GM19467 (cell line): ENCODE data around the gene CEP112.

Source experiments
- ATAC-seq: cut with Tn5 transposase; IDR thresholded peaks from one replicate; pipeline ENCODE4 v1.9.1; 2021; ENCODE audit warnings: mild to moderate bottlenecking, moderate library complexity; ENCODE audit not compliant: unreplicated experiment

The CEP112 gene

DNA sequence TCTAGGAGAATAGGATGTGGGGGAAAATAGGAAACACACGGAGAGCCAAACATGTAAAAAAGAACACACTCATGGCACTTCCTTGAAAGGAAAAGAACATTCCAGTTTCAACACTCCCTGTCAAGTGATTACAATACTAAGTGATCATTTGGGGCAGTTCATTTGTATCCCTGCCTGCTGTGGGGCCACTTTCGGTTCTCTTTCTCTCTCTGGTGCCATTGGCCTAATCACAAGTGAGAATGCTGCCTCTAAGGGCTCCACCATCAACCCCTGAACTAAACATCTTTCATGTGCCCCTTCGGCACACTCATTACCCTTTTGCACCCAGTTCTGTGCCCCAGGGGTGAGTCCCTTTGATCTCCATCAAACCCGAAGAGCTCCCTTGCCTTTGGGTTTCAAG, 197.3 kb downstream of the CEP112 start:
- no peak for ATAC-seq

DNA sequence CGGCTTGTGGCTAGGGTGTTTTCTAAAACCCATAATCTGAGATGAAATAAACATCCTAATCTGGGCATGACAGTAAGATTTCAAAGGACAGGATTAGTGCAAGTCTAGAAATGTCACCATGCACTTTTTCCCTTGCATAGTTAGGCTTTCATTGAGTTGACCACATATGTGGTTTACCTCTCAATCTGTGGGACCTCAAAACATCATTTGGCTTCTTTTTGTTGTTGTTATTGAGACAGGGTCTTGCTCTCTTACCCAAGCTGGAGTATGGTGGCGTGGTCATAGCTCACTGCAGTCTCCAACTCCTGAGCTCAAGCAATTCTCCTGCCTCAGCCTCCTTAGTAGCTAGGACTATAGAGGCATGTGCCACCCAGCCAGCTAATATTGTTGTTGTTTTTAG, 197.8 kb downstream of the CEP112 start:
- no peak for ATAC-seq

DNA sequence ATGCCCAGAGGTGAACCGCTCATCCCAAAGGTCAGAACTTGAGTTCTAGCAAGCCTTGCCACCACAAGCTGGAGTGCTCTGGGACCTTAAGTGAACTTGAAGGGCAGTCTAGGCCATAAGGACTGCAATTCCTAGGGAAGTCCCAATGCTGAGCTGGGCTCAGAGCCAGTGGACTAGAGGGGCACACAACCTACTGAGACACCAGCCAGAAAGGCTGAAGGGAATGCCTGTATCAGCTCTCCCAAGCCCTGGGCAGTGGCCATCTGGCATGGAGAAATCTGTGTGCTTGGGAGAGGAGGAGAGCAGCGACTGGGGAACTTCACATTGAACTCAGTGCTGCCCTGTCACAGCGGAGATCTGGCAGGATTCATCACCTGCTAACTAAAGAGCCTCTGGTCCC, 201.3 kb downstream of the CEP112 start:
- ATAC-seq = no peak

DNA sequence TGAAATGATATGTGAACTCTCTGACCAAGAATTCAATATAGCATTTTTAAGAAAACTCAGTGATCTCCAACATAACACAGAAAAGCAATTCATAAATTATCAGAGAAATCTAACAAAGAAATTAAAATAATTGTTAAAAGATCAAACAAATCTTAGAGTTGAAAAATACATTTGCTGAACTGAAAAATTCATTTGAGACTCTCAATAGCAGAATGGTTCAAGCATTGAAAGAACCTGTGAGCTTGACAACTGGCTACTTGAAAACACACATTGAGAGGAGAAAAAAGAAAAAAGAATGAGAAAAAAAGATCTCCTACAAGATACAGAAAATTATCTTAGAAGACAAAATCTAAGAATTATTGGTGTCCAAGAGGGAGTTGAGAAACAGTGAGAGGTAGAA, 203.5 kb downstream of the CEP112 start:
- no peak for ATAC-seq

DNA sequence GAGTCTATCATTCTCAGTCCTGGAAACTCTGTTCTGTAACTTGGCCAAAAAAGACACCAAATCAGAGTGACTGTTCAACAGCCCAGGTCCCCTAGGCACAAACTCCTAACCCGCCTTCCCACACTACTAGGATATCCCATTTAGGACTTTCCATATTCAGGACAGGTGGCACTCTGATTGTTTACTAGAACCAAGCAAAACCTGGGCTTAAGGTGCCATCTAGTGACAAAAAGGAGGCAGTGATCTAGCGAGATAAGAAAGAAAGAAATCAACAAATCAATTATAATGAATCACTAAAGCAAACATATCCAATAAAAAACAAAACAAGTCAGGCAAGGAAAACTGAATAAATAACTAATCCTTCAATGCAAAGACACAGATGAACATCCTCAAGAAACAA, 203.9 kb downstream of the CEP112 start:
- no peak for ATAC-seq

DNA sequence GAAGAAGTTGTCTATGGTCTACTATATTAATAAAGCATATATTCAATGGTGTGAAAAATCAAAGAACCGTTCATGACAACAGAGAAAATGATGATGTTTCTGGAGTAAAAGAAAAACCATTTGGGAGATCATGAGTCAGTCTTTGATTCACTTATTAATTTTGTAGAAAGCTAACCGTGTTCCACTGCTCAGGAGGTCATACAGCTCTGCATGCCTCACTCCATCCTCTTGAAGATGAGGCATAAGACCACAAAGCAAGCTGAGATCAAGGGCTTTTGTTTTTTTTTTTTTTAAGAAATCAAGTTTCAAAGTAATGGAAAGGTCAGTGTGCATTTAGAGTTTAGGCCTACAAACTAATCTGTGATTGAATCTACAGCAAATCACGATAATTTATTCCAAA, 206.4 kb downstream of the CEP112 start:
- no peak for ATAC-seq

DNA sequence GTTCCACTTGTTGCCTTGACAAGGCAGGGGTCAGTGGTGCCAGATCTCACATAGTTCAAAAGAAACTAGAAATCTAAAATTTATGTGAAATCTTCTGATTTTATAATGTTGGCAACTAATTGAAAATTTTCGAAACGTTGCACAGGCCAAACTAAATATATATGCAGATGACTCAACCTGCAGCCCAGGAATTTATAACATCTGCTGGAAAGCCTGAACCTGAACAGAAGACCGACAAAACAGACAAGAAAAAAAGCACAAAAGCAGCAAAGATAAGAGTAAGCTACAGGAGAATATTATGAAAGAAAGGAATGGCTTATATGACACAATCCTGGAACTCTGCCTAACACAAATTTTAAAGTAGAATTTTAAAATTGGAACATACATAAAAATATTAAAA, 207.6 kb downstream of the CEP112 start:
- ATAC-seq = no peak

DNA sequence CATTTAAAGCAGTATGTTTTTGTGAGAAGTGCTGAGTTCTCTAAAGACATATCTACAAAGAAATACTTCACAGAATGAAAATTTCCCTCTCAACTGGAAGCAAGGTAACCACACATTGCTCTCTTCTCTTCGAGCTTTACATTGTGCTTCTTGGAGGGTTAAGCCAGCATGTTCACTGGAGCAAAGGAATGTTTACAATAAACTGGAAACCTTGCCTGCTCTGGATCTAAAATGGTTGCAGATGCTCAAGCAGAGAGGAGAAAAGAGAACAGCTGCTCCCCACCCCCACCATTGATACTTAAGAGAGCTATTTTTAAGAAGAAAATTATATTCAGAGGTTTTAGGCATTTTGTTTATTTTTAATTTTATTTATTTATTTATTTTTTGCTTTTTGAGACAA, 213.1 kb downstream of the CEP112 start:
- ATAC-seq = no peak

DNA sequence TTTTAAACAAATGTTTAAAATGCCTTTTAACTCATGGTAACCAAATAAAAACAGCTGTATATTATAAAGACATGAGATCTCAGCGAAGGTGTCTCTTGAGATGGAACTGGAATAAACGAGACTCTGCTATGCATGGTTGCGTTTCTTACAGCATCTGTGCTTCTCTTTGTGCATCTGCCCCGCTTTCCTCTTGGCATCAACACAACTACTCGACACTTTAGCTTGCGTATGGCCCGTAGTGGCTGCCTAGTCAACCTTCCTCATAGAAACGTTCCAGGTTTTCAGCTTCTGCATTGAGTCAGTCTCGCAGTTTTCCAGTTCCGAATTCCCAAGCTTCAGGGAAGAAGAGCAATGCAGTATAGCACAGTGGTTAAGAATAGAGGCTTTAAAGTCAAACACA, 214.9 kb downstream of the CEP112 start:
- no peak for ATAC-seq

DNA sequence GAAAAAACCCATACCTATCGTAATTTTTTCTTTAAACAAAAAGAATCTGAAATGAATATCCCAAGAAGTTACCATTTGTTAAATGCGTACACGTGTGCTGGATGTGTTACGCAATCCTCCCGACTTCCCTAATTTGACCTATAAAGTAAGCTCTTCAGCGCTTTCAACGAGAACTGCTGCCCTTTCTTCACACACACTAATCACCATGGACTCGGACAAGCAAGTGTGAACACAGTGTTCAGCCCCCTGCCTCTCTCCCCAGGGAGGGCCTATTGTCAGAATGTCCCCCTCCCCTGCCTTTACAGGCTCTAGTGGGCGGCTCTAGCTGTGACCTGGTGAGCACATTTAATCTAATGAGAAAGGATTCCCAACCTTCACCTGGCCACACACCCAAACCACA, 216.1 kb downstream of the CEP112 start:
- no peak for ATAC-seq

DNA sequence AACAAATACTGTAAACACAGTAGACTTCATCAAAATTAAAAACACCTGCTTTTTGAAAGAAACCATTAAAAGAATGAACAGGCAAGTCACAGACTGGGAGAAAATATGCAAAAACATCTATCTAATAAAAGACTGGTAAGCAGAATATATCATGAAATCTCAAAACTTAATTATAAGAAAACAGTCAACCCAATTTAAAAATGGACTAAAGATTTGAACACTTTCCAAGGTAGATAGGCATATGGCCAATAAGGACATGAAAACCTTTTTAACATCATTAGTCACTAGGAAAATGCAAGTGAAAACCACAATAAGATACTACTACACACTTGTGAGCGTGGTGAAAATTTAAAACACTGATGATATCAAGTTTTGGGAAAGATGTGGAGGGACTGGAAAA, 218.7 kb downstream of the CEP112 start:
- no peak for ATAC-seq

DNA sequence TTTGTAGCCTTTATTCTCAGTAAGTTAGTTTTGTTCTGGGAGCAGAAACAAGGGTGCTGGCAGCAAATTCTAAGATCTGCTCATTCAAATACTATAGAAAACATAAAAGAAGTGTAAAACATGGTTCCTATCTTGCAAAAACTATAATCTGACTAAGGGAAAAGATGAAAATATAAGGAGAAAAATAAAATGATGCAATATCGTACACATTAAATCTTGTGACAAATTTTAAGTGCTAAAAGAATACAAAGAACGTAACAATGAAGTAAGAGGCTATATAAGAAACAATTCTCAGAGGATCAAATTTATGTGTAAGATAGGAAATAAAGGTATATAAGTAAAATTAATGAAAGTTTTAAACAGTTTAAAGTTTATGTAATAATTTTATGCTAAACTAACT, 224.6 kb downstream of the CEP112 start:
- no peak for ATAC-seq

DNA sequence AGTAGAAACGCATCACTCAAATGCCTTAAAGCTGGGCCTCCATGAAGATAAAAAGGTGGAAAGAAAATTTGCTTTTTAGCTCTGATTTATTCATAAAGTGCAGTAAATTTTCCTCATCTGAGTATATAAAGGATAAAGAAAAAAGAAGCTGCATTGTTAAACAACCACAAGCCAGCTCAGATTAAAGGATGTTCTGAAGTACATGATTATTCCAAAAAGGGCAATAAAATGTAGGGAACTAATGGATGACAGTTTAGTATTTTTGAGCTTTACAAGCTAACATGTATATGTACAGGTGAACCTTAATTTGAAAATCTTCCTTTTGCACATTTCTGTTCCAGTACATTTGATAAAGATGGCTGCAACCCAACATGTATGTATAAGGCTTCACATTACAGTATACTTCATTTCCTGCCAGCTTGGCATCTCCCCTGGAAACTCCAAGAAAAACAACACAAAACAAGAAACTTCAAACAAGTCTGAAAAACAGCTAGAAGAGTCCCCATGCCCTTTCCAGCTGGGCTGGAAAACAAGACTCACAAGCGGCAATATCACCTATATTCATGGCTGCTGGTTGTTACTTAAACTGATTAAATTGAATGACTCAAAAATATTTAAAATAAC, 225.7 kb downstream of the CEP112 start:
- ATAC-seq = no peak

DNA sequence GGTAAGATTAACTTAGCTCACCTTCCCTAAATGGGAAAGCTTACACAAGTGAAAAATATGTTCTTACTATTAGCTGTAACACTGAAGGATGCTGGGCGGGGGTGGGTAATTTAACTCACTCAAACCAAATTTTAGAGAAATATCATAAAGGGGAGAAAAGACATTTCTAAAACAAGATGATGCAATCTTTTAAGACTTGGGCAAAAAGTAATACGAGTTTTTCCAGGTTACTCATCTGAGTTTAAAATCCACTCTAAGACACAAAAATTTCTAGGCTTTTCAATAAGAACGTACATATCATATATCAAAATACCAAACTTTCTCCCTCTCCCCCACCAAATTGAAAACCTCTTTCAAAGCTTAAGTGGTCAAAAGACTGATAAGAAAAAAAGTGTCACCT, 228.8 kb downstream of the CEP112 start:
- ATAC-seq = no peak

DNA sequence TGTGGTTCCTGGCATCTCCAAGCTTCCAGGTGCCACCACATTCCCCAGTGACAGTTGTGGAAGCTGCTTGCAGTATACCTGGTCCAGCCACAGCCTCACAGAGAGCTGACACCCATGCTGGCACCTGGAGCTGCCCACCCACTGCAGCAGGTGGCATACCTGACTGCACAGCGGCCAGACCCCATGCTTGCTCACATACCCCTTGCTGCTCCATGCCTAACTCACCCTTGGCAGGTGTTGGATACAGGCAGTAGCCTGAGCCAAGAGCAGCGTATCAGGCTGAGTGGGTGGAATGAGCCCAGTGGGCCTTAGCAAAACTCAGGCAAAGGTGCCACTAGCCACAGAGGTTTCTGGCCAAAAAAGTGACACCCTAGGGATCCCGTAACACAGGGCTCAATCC, 232.3 kb downstream of the CEP112 start:
- no peak for ATAC-seq

DNA sequence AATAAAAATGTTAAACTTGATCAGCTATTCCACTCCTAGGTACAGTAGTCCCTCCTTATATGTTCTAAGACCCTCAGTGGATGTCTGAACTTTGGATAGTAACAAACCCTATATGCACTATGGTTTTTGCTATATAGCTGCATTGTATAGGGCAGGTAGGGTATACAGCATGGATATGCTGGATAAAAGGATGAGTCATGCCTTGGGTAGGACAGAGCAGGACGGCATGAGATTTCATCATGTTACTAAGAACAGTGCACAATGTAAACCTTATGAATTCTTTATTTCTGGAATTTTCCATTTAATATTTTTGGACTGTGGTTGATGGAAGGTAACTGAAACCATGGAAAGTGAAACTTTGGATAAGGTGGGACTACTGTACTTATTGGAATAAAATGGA, 235.1 kb downstream of the CEP112 start:
- no peak for ATAC-seq

DNA sequence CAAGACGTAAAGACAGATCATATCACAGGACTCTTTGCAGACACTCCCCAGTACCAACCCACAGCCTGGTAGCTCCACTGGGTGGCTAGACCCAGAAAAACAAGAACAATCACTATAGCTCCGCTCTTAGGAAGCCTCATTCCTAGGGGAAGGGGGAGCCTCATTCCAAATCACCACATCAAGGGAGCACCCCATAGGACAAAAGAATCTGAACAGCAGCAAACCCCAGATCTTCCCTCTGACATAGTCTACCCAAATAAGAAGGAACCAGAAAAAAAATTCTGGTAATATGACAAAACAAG, 237.8 kb downstream of the CEP112 start:
- no peak for ATAC-seq

DNA sequence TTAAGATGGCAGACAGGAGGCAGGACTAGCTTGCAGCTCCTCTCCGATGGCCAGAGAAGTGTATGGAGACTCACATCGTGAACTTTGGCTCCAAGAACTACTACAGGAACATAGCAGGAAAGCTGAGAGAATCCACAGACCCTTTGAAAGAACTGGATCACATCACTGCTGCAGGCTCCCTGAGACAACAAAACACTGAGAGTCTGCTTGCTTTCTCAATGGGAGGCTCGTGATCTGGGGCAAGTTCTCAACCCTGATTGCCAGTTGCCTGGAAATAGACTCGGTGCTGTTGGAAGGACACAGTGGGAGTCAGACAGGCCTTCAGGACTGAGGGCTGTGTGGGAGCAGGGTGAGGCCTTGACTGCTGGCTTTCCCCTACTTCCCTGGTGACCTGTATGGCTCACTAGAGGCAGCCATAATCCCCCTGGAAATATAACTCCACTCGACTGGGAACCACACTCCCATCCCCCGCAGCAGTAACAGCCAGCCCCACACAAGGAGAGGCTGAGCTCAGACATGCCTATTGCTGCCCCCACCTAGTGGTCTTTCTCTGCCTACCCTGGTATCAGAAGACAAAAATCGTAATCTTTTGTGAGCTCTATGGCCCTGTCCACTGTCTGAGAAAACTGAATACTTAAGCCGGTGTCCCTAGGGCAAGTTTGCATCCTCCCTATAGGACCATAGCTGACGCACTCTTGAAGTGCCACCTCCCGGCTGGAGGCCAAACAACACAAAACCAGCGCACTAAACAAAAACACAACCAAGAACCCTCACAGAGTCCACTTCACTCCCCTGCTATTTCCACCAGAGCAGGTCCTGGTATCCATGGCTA, 238.4 kb downstream of the CEP112 start:
- ATAC-seq = no peak

DNA sequence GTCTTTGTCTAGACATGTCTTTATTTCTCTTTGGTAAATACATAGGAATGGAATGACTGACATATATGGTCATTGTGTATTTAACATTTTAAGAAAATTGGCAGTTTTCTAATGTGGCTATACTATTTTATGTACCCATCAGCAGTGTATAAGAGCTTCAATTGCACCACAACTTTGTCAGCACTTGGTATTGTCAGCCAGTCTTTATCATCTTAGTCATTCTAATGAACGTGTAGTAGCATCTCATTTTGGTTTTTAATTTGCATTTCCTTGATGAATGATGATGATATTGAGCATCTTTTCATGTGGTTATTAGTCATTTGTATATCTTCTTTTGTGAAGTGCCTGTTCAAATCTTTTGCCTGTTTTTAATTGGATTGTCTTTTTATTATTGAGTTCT, 239.3 kb downstream of the CEP112 start:
- no peak for ATAC-seq

DNA sequence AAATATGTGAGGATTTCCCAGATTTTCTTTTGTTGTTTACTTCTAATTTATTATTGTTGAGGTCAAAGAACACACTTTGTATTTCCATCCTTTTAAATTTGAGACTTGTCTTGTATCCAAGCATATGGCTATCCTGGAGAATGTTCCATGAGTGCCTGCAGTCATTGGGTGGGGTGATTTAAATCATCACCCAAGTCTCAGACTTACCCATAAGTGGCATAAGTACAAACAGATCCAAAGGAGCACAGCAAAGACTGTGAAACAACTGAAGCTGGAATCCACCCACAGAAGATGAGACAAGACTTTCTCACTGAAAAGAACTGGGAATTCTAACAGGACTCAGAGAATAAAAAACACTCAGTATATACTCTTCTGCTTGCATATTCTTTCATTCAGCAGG, 239.9 kb downstream of the CEP112 start:
- ATAC-seq = no peak

DNA sequence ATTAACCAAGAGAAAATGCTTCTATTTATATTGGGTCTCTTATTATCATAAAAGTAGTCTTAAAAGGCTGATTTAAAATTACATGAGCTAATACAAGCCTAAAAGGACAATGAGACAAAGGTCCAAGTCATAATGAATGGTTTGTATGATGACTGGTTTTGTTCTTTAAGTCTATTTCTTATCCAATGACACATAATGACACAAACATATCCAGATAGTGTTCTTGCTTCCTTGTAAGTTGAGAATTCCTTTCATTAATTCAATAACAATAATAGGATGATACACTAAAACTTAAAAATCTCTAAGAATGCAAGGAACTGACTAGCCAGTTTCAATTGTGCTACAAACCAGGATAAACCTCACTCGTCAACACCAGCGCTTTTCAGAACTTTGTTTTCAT, 244.1 kb downstream of the CEP112 start:
- ATAC-seq = no peak

DNA sequence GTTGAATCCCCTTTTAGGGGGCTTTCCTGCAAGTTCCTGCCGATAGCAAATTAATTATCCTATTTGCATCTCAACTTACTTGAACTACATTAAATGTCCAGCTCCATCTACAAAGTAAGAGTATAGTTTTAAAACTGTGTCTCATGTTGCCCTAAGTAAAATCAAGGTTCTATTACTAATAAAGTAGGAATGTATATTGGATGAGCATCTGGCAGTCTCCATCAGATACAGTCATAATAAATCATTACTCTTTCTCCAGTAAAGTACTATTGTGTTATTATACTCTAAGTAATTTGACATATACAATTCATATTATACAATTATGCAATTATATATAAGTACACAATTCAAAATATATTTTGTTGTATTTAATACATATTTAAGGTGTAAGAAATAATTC, 249.3 kb downstream of the CEP112 start:
- ATAC-seq = no peak

DNA sequence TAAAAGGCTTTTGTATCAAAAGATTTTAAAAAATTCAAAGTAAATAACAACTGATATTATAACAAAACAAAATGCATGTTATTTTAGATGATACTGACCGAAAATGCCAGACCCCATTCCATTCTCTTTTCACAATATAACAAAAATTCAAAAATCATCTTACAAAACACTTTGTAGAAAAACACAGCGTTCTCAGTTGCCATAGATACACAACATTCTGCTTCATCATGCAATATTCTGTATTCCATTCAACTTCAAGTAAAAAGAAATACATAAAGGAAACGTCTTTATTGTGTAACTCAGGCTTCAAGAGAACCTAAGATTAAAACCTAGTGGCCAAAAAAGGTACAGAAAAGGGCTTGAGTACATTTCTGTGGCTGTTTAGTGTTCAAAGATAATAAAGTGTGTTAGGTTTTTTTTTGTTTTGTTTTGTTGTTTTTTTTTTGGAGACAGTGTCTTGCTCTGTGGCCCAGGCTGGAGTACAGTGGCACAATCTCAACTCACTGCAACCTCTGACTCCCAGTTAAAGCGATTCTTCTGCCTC, 250.5 kb downstream of the CEP112 start:
- ATAC-seq = no peak
